ENCODE data around the gene JCHAIN.

The JCHAIN gene

GRCh38 chr4:70634482-70634881 is 31.8 kb downstream of the JCHAIN start (continued):
- TF ChIP-seq TSHZ2 (CRISPR knock-in tag; IDR thresholded peaks at IDR 0.05) = no peak
- no peak for TF ChIP-seq RARB (CRISPR knock-in tag; IDR thresholded peaks at IDR 0.05)
- TF ChIP-seq BACH2 (CRISPR knock-in tag; IDR thresholded peaks at IDR 0.05; ENCODE audit: borderline replicate concordance) = no peak
- TF ChIP-seq ESRRG (CRISPR knock-in tag; IDR thresholded peaks at IDR 0.05) = no peak
- TF ChIP-seq ZNF565 (CRISPR knock-in tag; conservative IDR thresholded peaks at IDR 0.05; ENCODE audit: low read depth) = no peak
- no peak for TF ChIP-seq POU6F1 (CRISPR knock-in tag; IDR thresholded peaks at IDR 0.05; ENCODE audit: borderline replicate concordance, low read depth)

- ATAC-seq = no peak
- TF ChIP-seq ZNF70 (CRISPR knock-in tag; IDR thresholded peaks at IDR 0.05) = no peak
- peak; percentile 17; the same call in 1 of the 2 replicates for TF ChIP-seq ISL1 (CRISPR knock-in tag; IDR thresholded peaks at IDR 0.05)
- TF ChIP-seq CREB5 (CRISPR knock-in tag; IDR thresholded peaks at IDR 0.05; ENCODE audit: low read depth) = no peak
These were observed 34.3 kb downstream of the JCHAIN start for GRCh38 chr4:70632028-70632427.

GRCh38 chr4:70630162-70630561 is 36.1 kb downstream of the JCHAIN start:
- TF ChIP-seq OSR1 (CRISPR knock-in tag; IDR thresholded peaks at IDR 0.05) = no peak
- TF ChIP-seq CSDC2 (CRISPR knock-in tag; IDR thresholded peaks at IDR 0.05) = no peak
- no peak for ATAC-seq

- no peak for ATAC-seq
- TF ChIP-seq RARB (CRISPR knock-in tag; IDR thresholded peaks at IDR 0.05) (no peak), BACH2 (CRISPR knock-in tag; IDR thresholded peaks at IDR 0.05; ENCODE audit: borderline replicate concordance) (no peak), ZC3H10 (CRISPR knock-in tag; IDR thresholded peaks at IDR 0.05) (no peak)
These were observed 36.7 kb downstream of the JCHAIN start for GRCh38 chr4:70629469-70630090.

- TF ChIP-seq TOX (CRISPR knock-in tag; IDR thresholded peaks at IDR 0.05; ENCODE audit: borderline replicate concordance) (no peak), RARB (CRISPR knock-in tag; IDR thresholded peaks at IDR 0.05) (no peak), ZFP3 (CRISPR knock-in tag; IDR thresholded peaks at IDR 0.05) (no peak)
- ATAC-seq = no peak
These were observed 37.9 kb downstream of the JCHAIN start, which contains the start of gene ENAM for GRCh38 chr4:70628444-70628843. Gene ENAM (plus strand): TSS chr4:70628744. CDS start chr4:70629501, 757 bp downstream.

GRCh38 chr4:70627620-70628019 is 38.7 kb downstream of the JCHAIN start:
- no peak for TF ChIP-seq SNAI2 (CRISPR knock-in tag; IDR thresholded peaks at IDR 0.05)
- TF ChIP-seq ESRRG (CRISPR knock-in tag; IDR thresholded peaks at IDR 0.05) = no peak
- TF ChIP-seq ZFP3 (CRISPR knock-in tag; IDR thresholded peaks at IDR 0.05) = no peak
- no peak for TF ChIP-seq ARNTL (CRISPR knock-in tag; IDR thresholded peaks at IDR 0.05; ENCODE audit: borderline replicate concordance, low read depth)
- TF ChIP-seq GLIS3 (CRISPR knock-in tag; IDR thresholded peaks at IDR 0.05) = no peak
- no peak for TF ChIP-seq OSR1 (CRISPR knock-in tag; IDR thresholded peaks at IDR 0.05)
- TF ChIP-seq ZNF8 (CRISPR knock-in tag; IDR thresholded peaks at IDR 0.05) = no peak
- ATAC-seq = no peak

All from SK-N-SH treated with all-trans-retinoic acid at 6 μM for 48 hours (cell line).